Endodermal cell (in vitro differentiated cells): ENCODE data around the gene RIPK3. TPM values are rescaled to one million over a fixed set of nuclear protein-coding genes. Genes with fewer than 3 reads are reported as not detected.

Experiments used
- DNase-seq: peaks from one replicate; pipeline ENCODE4 v3.0.0-alpha.2; 2017
- H3K27ac ChIP-seq: 2 replicates; pipeline ENCODE4 v1.5.1; 2013; ENCODE audit warnings: mild to moderate bottlenecking, low read depth, low read length, moderate library complexity
- H3K27me3 ChIP-seq: 2 replicates; pipeline ENCODE4 v1.6.1; 2013; ENCODE audit warnings: mild to moderate bottlenecking, low read length, moderate library complexity; ENCODE audit not compliant: insufficient read depth, control insufficient read depth, poor library complexity, severe bottlenecking
- H3K36me3 ChIP-seq: 2 replicates; pipeline ENCODE4 v1.7.0; 2013; ENCODE audit warnings: mild to moderate bottlenecking, low read length, moderate library complexity; ENCODE audit not compliant: control insufficient read depth, insufficient read depth
- H3K4me1 ChIP-seq: one replicate; pipeline ENCODE4 v1.7.0; 2013; ENCODE audit warnings: low read length; ENCODE audit not compliant: control insufficient read depth, insufficient read depth
- H3K4me3 ChIP-seq: 2 replicates; pipeline ENCODE4 v1.5.1; 2013; ENCODE audit warnings: mild to moderate bottlenecking, low read length, moderate library complexity
- H3K9ac ChIP-seq: 2 replicates; pipeline ENCODE4 v1.6.1; 2013; ENCODE audit warnings: mild to moderate bottlenecking, low read length, moderate library complexity; ENCODE audit not compliant: poor library complexity, severe bottlenecking; ENCODE audit errors: extremely low read depth
- H3K9me3 ChIP-seq: 2 replicates; pipeline ENCODE4 v1.6.1; 2013; ENCODE audit warnings: mild to moderate bottlenecking, low read length, moderate library complexity; ENCODE audit not compliant: control insufficient read depth
- H3K27ac Mint-ChIP-seq: 2 replicates; pipeline ENCODE4 v1.8.0; 2020; ENCODE audit warnings: mixed read lengths
- H3K27me3 Mint-ChIP-seq: 2 replicates; pipeline ENCODE4 v1.8.0; 2021; ENCODE audit warnings: mild to moderate bottlenecking, mixed read lengths; ENCODE audit not compliant: insufficient read depth
- H3K36me3 Mint-ChIP-seq: 2 replicates; pipeline ENCODE4 v1.8.0; 2020; ENCODE audit warnings: low read depth, mixed read lengths
- H3K4me1 Mint-ChIP-seq: 2 replicates; pipeline ENCODE4 v1.8.0; 2020; ENCODE audit warnings: mixed read lengths
- H3K4me3 Mint-ChIP-seq: 2 replicates; pipeline ENCODE4 v1.8.0; 2020; ENCODE audit warnings: mild to moderate bottlenecking, moderate library complexity, mixed read lengths
- H3K9me3 Mint-ChIP-seq: 2 replicates; pipeline ENCODE4 v1.8.0; 2020; ENCODE audit warnings: mild to moderate bottlenecking, mixed read lengths
- WGBS, 2 experiments: methylation state at CpG; one replicate each; pipeline versions ENCODE4 v1.1.5 to v1.1.7; 2013; ENCODE audit warnings: missing lambda C conversion rate in 2 of 2, mixed read lengths in 1 of 2; ENCODE audit not compliant: insufficient coverage in 1 of 2, insufficient read length in 1 of 2; 5-methylcytosine and 5-hydroxymethylcytosine counted together
- total RNA-seq, 2 donors: library from RNA; stranded (reverse); fragmentation: NEBNext Ultra II Directional in 1 of 2; extraction: Animal tissue kit (Norgen Biotek cat#: 25700) in 1 of 2; gene quantifications; 2 replicates in 1 of 2; 3 replicates in 1 of 2; pipeline ENCODE4 v1.2.1, GENCODE V29; 2021
- TF ChIP-seq, protein P1 (sequence below): fragments of 200-600 bp; sonication (generic); conservative IDR thresholded peaks from 2 replicates; pipeline ENCODE4 v1.5.0; 2021; ENCODE audit warnings: antibody characterized with exemption, mild to moderate bottlenecking

RIPK3 gene
- total RNA-seq, 2 donors from 2014 or later = not detected

- H3K27ac Mint-ChIP-seq = peak overlapping the region; percentile 97
- H3K9me3 Mint-ChIP-seq = no peaks in the 10 kb centered on the region
- Histone ChIP-seq H3K36me3 (peaks cover 44% of the 10 kb centered on the region), H3K9ac (peak overlapping the region; percentile 64), H3K27ac (no peak overlapping the region), H3K4me1 (no peaks in the 10 kb centered on the region), H3K27me3 (no peaks in the 10 kb centered on the region), H3K9me3 (no peaks in the 10 kb centered on the region), H3K4me3 (peak overlapping the region; percentile 92)
- TF ChIP-seq, protein P1, sequence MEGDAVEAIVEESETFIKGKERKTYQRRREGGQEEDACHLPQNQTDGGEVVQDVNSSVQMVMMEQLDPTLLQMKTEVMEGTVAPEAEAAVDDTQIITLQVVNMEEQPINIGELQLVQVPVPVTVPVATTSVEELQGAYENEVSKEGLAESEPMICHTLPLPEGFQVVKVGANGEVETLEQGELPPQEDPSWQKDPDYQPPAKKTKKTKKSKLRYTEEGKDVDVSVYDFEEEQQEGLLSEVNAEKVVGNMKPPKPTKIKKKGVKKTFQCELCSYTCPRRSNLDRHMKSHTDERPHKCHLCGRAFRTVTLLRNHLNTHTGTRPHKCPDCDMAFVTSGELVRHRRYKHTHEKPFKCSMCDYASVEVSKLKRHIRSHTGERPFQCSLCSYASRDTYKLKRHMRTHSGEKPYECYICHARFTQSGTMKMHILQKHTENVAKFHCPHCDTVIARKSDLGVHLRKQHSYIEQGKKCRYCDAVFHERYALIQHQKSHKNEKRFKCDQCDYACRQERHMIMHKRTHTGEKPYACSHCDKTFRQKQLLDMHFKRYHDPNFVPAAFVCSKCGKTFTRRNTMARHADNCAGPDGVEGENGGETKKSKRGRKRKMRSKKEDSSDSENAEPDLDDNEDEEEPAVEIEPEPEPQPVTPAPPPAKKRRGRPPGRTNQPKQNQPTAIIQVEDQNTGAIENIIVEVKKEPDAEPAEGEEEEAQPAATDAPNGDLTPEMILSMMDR = no peak
- peak overlapping the region; percentile 89 for H3K4me3 Mint-ChIP-seq
- 81 to 85% methylated on average over 6 to 7 of the region's 7 CpGs for WGBS, 2 experiments
- H3K4me1 Mint-ChIP-seq = peaks cover 16% of the 10 kb centered on the region
- peak; percentile 63 for DNase-seq
- H3K27me3 Mint-ChIP-seq = no peaks in the 10 kb centered on the region
- peaks cover 40% of the 10 kb centered on the region for H3K36me3 Mint-ChIP-seq
These were observed 40.9 kb downstream of the RIPK3 start for GRCh38 chr14:24298892-24299254.

- Mint-ChIP-seq H3K4me1 (peaks cover 16% of the 10 kb centered on the region), H3K4me3 (no peak overlapping the region), H3K27ac (peak overlapping the region; percentile 35), H3K9me3 (no peaks in the 10 kb centered on the region), H3K36me3 (peaks cover 29% of the 10 kb centered on the region), H3K27me3 (no peaks in the 10 kb centered on the region)
- 55 to 62% methylated on average over 5 of the region's 5 CpGs for WGBS, 2 experiments
- no peaks in the 10 kb centered on the region for H3K27me3 ChIP-seq
- no peak overlapping the region for H3K9ac ChIP-seq
- no peak overlapping the region for H3K4me3 ChIP-seq
- peaks cover 34% of the 10 kb centered on the region for H3K36me3 ChIP-seq
- no peak overlapping the region for H3K27ac ChIP-seq
- DNase-seq = no peak
- no peaks in the 10 kb centered on the region for H3K4me1 ChIP-seq
- TF ChIP-seq, protein P1 = peak; percentile 75
- H3K9me3 ChIP-seq = no peaks in the 10 kb centered on the region
These were observed 42.4 kb downstream of the RIPK3 start for GRCh38 chr14:24297190-24297964.

GRCh38 chr14:24296341-24297157, 43.2 kb downstream of the RIPK3 start:
- Histone ChIP-seq H3K36me3 (peaks cover 26% of the 10 kb centered on the region), H3K27me3 (no peaks in the 10 kb centered on the region), H3K27ac (no peak overlapping the region), H3K9ac (no peak overlapping the region), H3K4me1 (no peaks in the 10 kb centered on the region), H3K4me3 (no peak overlapping the region), H3K9me3 (no peaks in the 10 kb centered on the region)
- TF ChIP-seq, protein P1 = peak; percentile 86
- peak; percentile 84 for DNase-seq
- no peaks in the 10 kb centered on the region for H3K27me3 Mint-ChIP-seq
- WGBS, 2 experiments = 69 to 74% methylated on average over 11 to 12 of the region's 12 CpGs
- H3K36me3 Mint-ChIP-seq = peaks cover 25% of the 10 kb centered on the region
- H3K27ac Mint-ChIP-seq = peak overlapping the region; percentile 50
- no peaks in the 10 kb centered on the region for H3K9me3 Mint-ChIP-seq
- no peak overlapping the region for H3K4me3 Mint-ChIP-seq
- H3K4me1 Mint-ChIP-seq = peaks cover 16% of the 10 kb centered on the region
